EL (cell line): ENCODE data around the gene SLCO3A1.

Source experiments
- DNase-seq: peaks from one replicate; pipeline ENCODE4 v3.0.0-alpha.2; 2016

The SLCO3A1 gene

GRCh38 chr15:91862891-91863504 is 9.5 kb downstream of the SLCO3A1 start:
- DNase-seq = no peak

- DNase-seq = no peak
Measured at GRCh38 chr15:91863621-91864255, 10.2 kb downstream of the SLCO3A1 start.

- DNase-seq = no peak
Measured at GRCh38 chr15:91864664-91865063, 11.2 kb downstream of the SLCO3A1 start.

GRCh38 chr15:91865486-91865885 is 12.0 kb downstream of the SLCO3A1 start:
- DNase-seq = no peak

- DNase-seq = no peak
Measured at GRCh38 chr15:91865950-91866349, 12.4 kb downstream of the SLCO3A1 start.

GRCh38 chr15:91866371-91866905 is 12.9 kb downstream of the SLCO3A1 start:
- DNase-seq = peak; percentile 13

GRCh38 chr15:91866971-91867372 is 13.5 kb downstream of the SLCO3A1 start:
- no peak for DNase-seq

GRCh38 chr15:91867581-91868026 is 14.1 kb downstream of the SLCO3A1 start:
- peak; percentile 78 for DNase-seq

- DNase-seq = no peak
Measured at GRCh38 chr15:91870876-91871537, 17.5 kb downstream of the SLCO3A1 start.

- DNase-seq = no peak
Measured at GRCh38 chr15:91871837-91872236, 18.3 kb downstream of the SLCO3A1 start.

GRCh38 chr15:91872356-91873137 is 19.0 kb downstream of the SLCO3A1 start:
- no peak for DNase-seq

GRCh38 chr15:91873138-91873536 is 19.6 kb downstream of the SLCO3A1 start:
- no peak for DNase-seq

- DNase-seq = no peak
Measured at GRCh38 chr15:91874171-91874570, 20.7 kb downstream of the SLCO3A1 start.

GRCh38 chr15:91874992-91875660 is 21.6 kb downstream of the SLCO3A1 start:
- DNase-seq = no peak

- DNase-seq = no peak
Measured at GRCh38 chr15:91876187-91876586, 22.7 kb downstream of the SLCO3A1 start.

- no peak for DNase-seq
Measured at GRCh38 chr15:91878319-91878870, 24.9 kb downstream of the SLCO3A1 start.

GRCh38 chr15:91879158-91879557 is 25.6 kb downstream of the SLCO3A1 start:
- no peak for DNase-seq

- DNase-seq = no peak
Measured at GRCh38 chr15:91880373-91880772, 26.9 kb downstream of the SLCO3A1 start.

- DNase-seq = no peak
Measured at GRCh38 chr15:91881569-91882297, 28.2 kb downstream of the SLCO3A1 start.

- DNase-seq = no peak
Measured at GRCh38 chr15:91882858-91883586, 29.5 kb downstream of the SLCO3A1 start.

GRCh38 chr15:91884606-91885005 is 31.1 kb downstream of the SLCO3A1 start:
- DNase-seq = peak; percentile 33
